Hepatocyte (in vitro differentiated cells): ENCODE data around the gene TMEM164. TPM values are rescaled to one million over a fixed set of nuclear protein-coding genes. Genes with fewer than 3 reads are reported as not detected.

Experiments used
- DNase-seq: peaks from one replicate; pipeline ENCODE4 v3.0.0-alpha.2; 2016; ENCODE audit warnings: low spot score
- H2AFZ ChIP-seq: fragments of 200-600 bp; sonication (generic); 2 replicates; pipeline ENCODE4 v1.6.0; 2016; ENCODE audit warnings: antibody characterized with exemption, mild to moderate bottlenecking
- H3K27ac ChIP-seq: fragments of 200-600 bp; sonication (generic); 2 replicates; pipeline ENCODE4 v1.5.1; 2016; ENCODE audit warnings: mild to moderate bottlenecking
- H3K27me3 ChIP-seq: fragments of 200-600 bp; sonication (generic); 2 replicates; pipeline ENCODE4 v1.6.1; 2016
- H3K36me3 ChIP-seq: fragments of 200-600 bp; sonication (generic); replicated peaks from 2 replicates; pipeline ENCODE4 v1.5.1; 2016; ENCODE audit warnings: low read depth; ENCODE audit not compliant: insufficient read depth
- H3K4me1 ChIP-seq: fragments of 200-600 bp; sonication (generic); 2 replicates; pipeline ENCODE4 v1.5.1; 2016; ENCODE audit warnings: mild to moderate bottlenecking, moderate library complexity; ENCODE audit not compliant: insufficient read depth
- H3K4me2 ChIP-seq: fragments of 200-600 bp; sonication (generic); 2 replicates; pipeline ENCODE4 v1.6.0; 2016
- H3K4me3 ChIP-seq: fragments of 200-600 bp; sonication (generic); 2 replicates; pipeline ENCODE4 v1.5.1; 2016; ENCODE audit warnings: mild to moderate bottlenecking
- H3K79me2 ChIP-seq: fragments of 200-600 bp; sonication (generic); 2 replicates; pipeline ENCODE4 v1.6.0; 2017; ENCODE audit warnings: mild to moderate bottlenecking
- H3K9me2 ChIP-seq: fragments of 200-600 bp; sonication (generic); replicated peaks from 2 replicates; pipeline ENCODE4 v1.6.0; 2017; ENCODE audit warnings: mild to moderate bottlenecking; ENCODE audit not compliant: insufficient read depth
- H3K9me3 ChIP-seq: fragments of 200-600 bp; sonication (generic); 2 replicates; pipeline ENCODE4 v1.5.1; 2016; ENCODE audit warnings: low read depth, mild to moderate bottlenecking
- H4K20me1 ChIP-seq: fragments of 200-600 bp; sonication (generic); 2 replicates; pipeline ENCODE4 v1.6.0; 2016; ENCODE audit warnings: mild to moderate bottlenecking; ENCODE audit not compliant: insufficient read depth, poor library complexity, severe bottlenecking
- CTCF ChIP-seq: fragments of 200-600 bp; sonication (generic); IDR thresholded peaks from 2 replicates; pipeline ENCODE4 v1.5.1; 2016; ENCODE audit warnings: antibody characterized with exemption, mild to moderate bottlenecking; ENCODE audit not compliant: poor library complexity
- EZH2 ChIP-seq: fragments of 200-600 bp; sonication (generic); IDR thresholded peaks from 2 replicates; pipeline ENCODE4 v1.6.1; 2016; ENCODE audit warnings: antibody characterized with exemption, mild to moderate bottlenecking, borderline replicate concordance
- EZH2phosphoT487 ChIP-seq: fragments of 200-600 bp; sonication (generic); IDR thresholded peaks from one replicate; pipeline ENCODE4 v1.6.1; 2018; ENCODE audit warnings: antibody characterized with exemption, mild to moderate bottlenecking, low read depth, moderate library complexity; ENCODE audit not compliant: unreplicated experiment, severe bottlenecking
- WGBS: methylation state at CpG from one replicate; pipeline ENCODE4 v1.1.6; 2016; ENCODE audit warnings: low lambda C conversion rate; ENCODE audit errors: missing lambda C conversion rate; 5-methylcytosine and 5-hydroxymethylcytosine counted together
- polyA plus RNA-seq: library from polyadenylated mRNA; unstranded; fragments of >200 nt; fragmentation: Nextera tagmentation; extraction: Ambion mirVana; gene quantifications from 2 replicates; pipeline ENCODE4 v1.2.1, GENCODE V29; 2016
- total RNA-seq: library from RNA; depleted of rRNA; stranded (reverse); fragments of >200 nt; gene quantifications from 2 replicates; pipeline ENCODE4 v1.2.3, GENCODE V29; 2014

The TMEM164 gene
- total and polyA plus RNA-seq, 2 experiments from 2014 or later, result 5.4 to 34.2 TPM

- no peaks in the 10 kb centered on the region for H4K20me1 ChIP-seq
- H2AFZ ChIP-seq, result no peak overlapping the region
- no peak overlapping the region for H3K4me3 ChIP-seq
- WGBS, result 93% methylated on average over 1 of the region's 1 CpG
- no peak overlapping the region for H3K4me2 ChIP-seq
- TF ChIP-seq CTCF (no peak), EZH2phosphoT487 (no peak), EZH2 (no peak)
- H3K27me3 ChIP-seq, result no peaks in the 10 kb centered on the region
- H3K9me2 ChIP-seq, result no peaks in the 10 kb centered on the region
- H3K4me1 ChIP-seq, result no peaks in the 10 kb centered on the region
- no peak for DNase-seq
- H3K36me3 ChIP-seq, result no peaks in the 10 kb centered on the region
- H3K27ac ChIP-seq, result no peak overlapping the region
- no peaks in the 10 kb centered on the region for H3K9me3 ChIP-seq
- peaks cover 5% of the 10 kb centered on the region for H3K79me2 ChIP-seq
These were observed 44.1 kb downstream of the TMEM164 start for GRCh38 chrX:110046971-110047370.

- peaks cover 4% of the 10 kb centered on the region for H3K9me3 ChIP-seq
- TF ChIP-seq EZH2phosphoT487, result no peak
- DNase-seq, result no peak
- H3K27ac ChIP-seq, result no peak overlapping the region
- H3K9me2 ChIP-seq, result no peaks in the 10 kb centered on the region
- H3K27me3 ChIP-seq, result no peaks in the 10 kb centered on the region
- no peaks in the 10 kb centered on the region for H4K20me1 ChIP-seq
- 82% methylated on average over 1 of the region's 1 CpG for WGBS
- H3K4me2 ChIP-seq, result no peak overlapping the region
- H3K4me1 ChIP-seq, result no peaks in the 10 kb centered on the region
- H2AFZ ChIP-seq, result no peak overlapping the region
- no peak overlapping the region for H3K4me3 ChIP-seq
- no peaks in the 10 kb centered on the region for H3K36me3 ChIP-seq
- H3K79me2 ChIP-seq, result no peaks in the 10 kb centered on the region
These were observed 46.2 kb downstream of the TMEM164 start for GRCh38 chrX:110049096-110049495.

GRCh38 chrX:110050386-110050785 lies 47.5 kb downstream of the TMEM164 start:
- Histone ChIP-seq H2AFZ (no peak overlapping the region), H3K27me3 (no peaks in the 10 kb centered on the region), H3K4me3 (no peak overlapping the region), H3K27ac (no peak overlapping the region), H3K9me2 (no peaks in the 10 kb centered on the region), H3K9me3 (peaks cover 4% of the 10 kb centered on the region), H3K4me2 (no peak overlapping the region), H3K79me2 (no peaks in the 10 kb centered on the region), H3K36me3 (no peaks in the 10 kb centered on the region), H3K4me1 (no peaks in the 10 kb centered on the region), H4K20me1 (no peaks in the 10 kb centered on the region)
- 57% methylated on average over 2 of the region's 2 CpGs for WGBS
- no peak for DNase-seq
- TF ChIP-seq EZH2 (no peak), EZH2phosphoT487 (no peak), CTCF (no peak)

- WGBS, result 82% methylated on average over 2 of the region's 2 CpGs
- Histone ChIP-seq H4K20me1 (no peaks in the 10 kb centered on the region), H3K9me3 (peaks cover 4% of the 10 kb centered on the region), H3K27me3 (no peaks in the 10 kb centered on the region), H2AFZ (no peak overlapping the region), H3K27ac (no peak overlapping the region), H3K4me1 (no peaks in the 10 kb centered on the region), H3K9me2 (no peaks in the 10 kb centered on the region), H3K4me2 (no peak overlapping the region), H3K4me3 (no peak overlapping the region), H3K79me2 (no peaks in the 10 kb centered on the region), H3K36me3 (no peaks in the 10 kb centered on the region)
- DNase-seq, result no peak
- TF ChIP-seq EZH2phosphoT487, result no peak
- TF ChIP-seq EZH2, result no peak
- TF ChIP-seq CTCF, result no peak
These were observed 48.0 kb downstream of the TMEM164 start for GRCh38 chrX:110050901-110051300.
